NCI-H1105 (cell line): ENCODE measurements around the gene FGF21.
A peak's percentile ranks its signal among the peaks of the same experiment; 100 is the strongest.
"Not testable (repeated sequence)": the region's sequence is repeated elsewhere in the genome, so short reads cannot be mapped to it uniquely, and the experiment has no call there.

Experiments
- DNase-seq: peaks from one replicate; lab custom pipeline; 2025; lab: John Stamatoyannopoulos, UW

Gene FGF21

GRCh38 chr19:48751845-48752495 lies 3.4 kb upstream of the FGF21 start:
- no peak for DNase-seq

- DNase-seq, result peak; percentile 97
These were observed 2.6 kb upstream of the FGF21 start, which contains the start of gene FUT1 for GRCh38 chr19:48752496-48753365. TSS of gene FUT1 (minus strand) at chr19:48752641. CDS start at chr19:48751281, 1,360 bp downstream.

GRCh38 chr19:48755787-48756186 lies 463 bp downstream of the FGF21 start:
- DNase-seq, result no peak

GRCh38 chr19:48756212-48756611 lies 888 bp downstream of the FGF21 start:
- no peak for DNase-seq

- DNase-seq, result no peak
These were observed 1.4 kb downstream of the FGF21 start for GRCh38 chr19:48756686-48757085.

GRCh38 chr19:48757089-48757675 lies 1.9 kb downstream of the FGF21 start:
- no peak for DNase-seq

GRCh38 chr19:48757741-48758144 lies 2.4 kb downstream of the FGF21 start:
- no peak for DNase-seq

- DNase-seq, result no peak
These were observed 5.3 kb downstream of the FGF21 start for GRCh38 chr19:48760504-48761205.

- DNase-seq, result not testable (repeated sequence)
These were observed 10.5 kb downstream of the FGF21 start for GRCh38 chr19:48765816-48766215.

GRCh38 chr19:48768171-48768753 lies 12.9 kb downstream of the FGF21 start:
- DNase-seq, result not testable (repeated sequence)

- DNase-seq, result no peak
These were observed 13.8 kb downstream of the FGF21 start for GRCh38 chr19:48768994-48769713.

GRCh38 chr19:48770266-48770665 lies 14.9 kb downstream of the FGF21 start:
- no peak for DNase-seq

- DNase-seq, result no peak
These were observed 15.6 kb downstream of the FGF21 start for GRCh38 chr19:48770734-48771472.

GRCh38 chr19:48772503-48772953 lies 17.2 kb downstream of the FGF21 start:
- no peak for DNase-seq

GRCh38 chr19:48777139-48777538 lies 21.8 kb downstream of the FGF21 start:
- DNase-seq, result no peak

- DNase-seq, result no peak
These were observed 22.4 kb downstream of the FGF21 start for GRCh38 chr19:48777720-48778119.

- no peak for DNase-seq
These were observed 24.3 kb downstream of the FGF21 start for GRCh38 chr19:48779636-48780035.

- no peak for DNase-seq
These were observed 25.5 kb downstream of the FGF21 start for GRCh38 chr19:48780631-48781391.

GRCh38 chr19:48784527-48784926 lies 29.2 kb downstream of the FGF21 start:
- DNase-seq, result no peak

- not testable (repeated sequence) for DNase-seq
These were observed 31.1 kb downstream of the FGF21 start for GRCh38 chr19:48786422-48786821.
